Measurements from ENCODE around the gene SOCS3. TPM values are rescaled to one million over a fixed set of nuclear protein-coding genes. Genes with fewer than 3 reads are reported as not detected.

Gene SOCS3
- polyA plus RNA-seq, 1 experiment = 15.3 TPM

DNA sequence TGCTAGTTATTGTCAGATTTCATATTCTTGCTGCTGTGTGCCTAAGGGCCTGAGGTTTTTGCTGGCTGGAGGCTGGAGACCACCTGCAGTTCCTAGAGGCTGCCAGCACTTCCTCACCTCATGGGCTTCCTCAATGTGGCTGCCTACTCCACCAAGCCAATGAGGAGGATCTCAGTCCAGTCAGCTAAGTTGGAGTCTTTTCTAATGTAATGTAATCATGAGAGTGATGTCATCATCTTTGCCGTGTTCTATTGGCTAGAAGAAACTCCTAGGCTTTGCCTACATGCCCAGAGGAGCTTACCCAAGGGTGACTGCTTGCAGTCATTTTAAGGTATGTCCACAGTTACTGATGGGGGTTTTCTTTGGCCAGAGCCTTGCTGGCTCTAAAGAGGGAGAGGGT, 53.0 kb downstream of the SOCS3 start:
- POLR2A ChIA-PET = no interaction called here
- no peak for DNase-seq (ENCODE audit: low read depth, low spot score)
- CTCF ChIA-PET = interaction anchor here (1.4 kb wide), 1 partner anchor 18 kb away, joined by 3 read pairs; no protein-coding TSS in a partner anchor
- H3K27ac ChIP-seq (ENCODE audit: low read depth, low read length) = no peak overlapping the region
- no peak overlapping the region for H3K4me3 ChIP-seq (ENCODE audit: low read depth, low read length)
- peaks cover 16% of the 10 kb centered on the region for H3K9me3 ChIP-seq (ENCODE audit: control insufficient read depth, insufficient read depth, low read length)
- H3K27me3 ChIP-seq (ENCODE audit: control insufficient read depth, insufficient read depth, low read length) = no peaks in the 10 kb centered on the region
- TF ChIP-seq CTCF (IDR thresholded peaks at IDR 0.05; ENCODE audit: low read depth, low read length) = no peak

Small RNA genes lying within 50 kb of the gene (small RNA-seq; reads per million reads assigned to genes)
- gene RF00415 (ENCODE audit: insufficient read length, low read depth) (not detected), gene RN7SL236P (ENCODE audit: insufficient read length, low read depth) (not detected)

Other genes with a start within 250 kb of the SOCS3 start
- 0.51 and 0.53 TPM in 2 replicates for gene TMC6, start 231.3 kb downstream of the SOCS3 start, polyA plus RNA-seq (2011; rRNA removed)
- gene TMC8, start 229.3 kb downstream of the SOCS3 start, polyA plus RNA-seq (2011; rRNA removed) = not detected in 2 replicates
- not detected in 2 replicates for gene C17orf99, start 213.7 kb downstream of the SOCS3 start, polyA plus RNA-seq (2011; rRNA removed)
- gene SYNGR2, start 191.5 kb downstream of the SOCS3 start, polyA plus RNA-seq (2011; rRNA removed) = 26.7 and 38.6 TPM in 2 replicates
- 27.1 and 31.4 TPM in 2 replicates for gene TK1, start 173.0 kb downstream of the SOCS3 start, polyA plus RNA-seq (2011; rRNA removed)
- 26.2 and 30.2 TPM in 2 replicates for gene AFMID, start 172.7 kb downstream of the SOCS3 start, polyA plus RNA-seq (2011; rRNA removed)
- 11.6 and 15.3 TPM in 2 replicates for gene BIRC5, start 145.8 kb downstream of the SOCS3 start, polyA plus RNA-seq (2011; rRNA removed)
- gene TMEM235, start 128.4 kb downstream of the SOCS3 start, polyA plus RNA-seq (2011; rRNA removed) = not detected in 2 replicates
- 31.0 and 31.7 TPM in 2 replicates for gene PGS1, start 18.6 kb upstream of the SOCS3 start, polyA plus RNA-seq (2011; rRNA removed)
- not detected in 2 replicates for gene DNAH17, start 217.3 kb upstream of the SOCS3 start, polyA plus RNA-seq (2011; rRNA removed)